T-helper 2 cell treated with Interferon-gamma antibody and Interleukin-4, amounts not matched to agents 100 ng/mL and 5 ng/mL, for 36 hours (primary cell): ENCODE data around the gene SLITRK4. TPM values are rescaled to one million over a fixed set of nuclear protein-coding genes. Genes with fewer than 3 reads are reported as not detected.

Experiments
- intact Hi-C: fragments of 100-400 bp; cut with micrococcal nuclease; formaldehyde crosslinking; loops from one replicate; pipeline ENCODE4 v1.15.1; 2023
- total RNA-seq: library from RNA; stranded (reverse); gene quantifications from 2 replicates; pipeline ENCODE4 v1.2.3, GENCODE V29; 2022

The SLITRK4 gene
- total RNA-seq: not detected in 2 replicates

GRCh38 chrX:143635915-143636314, at the start of gene SLITRK4:
Gene SLITRK4 (minus strand): TSS chrX:143636101. CDS start chrX:143631108, 4,993 bp downstream.
- intact Hi-C loops: no loop called here

GRCh38 chrX:143683486-143683885, 47.6 kb upstream of the SLITRK4 start:
- intact Hi-C loops: no loop called here

- intact Hi-C loops: no loop called here
These were observed 39.0 kb upstream of the SLITRK4 start for GRCh38 chrX:143674926-143675325.

GRCh38 chrX:143669395-143669794, 33.5 kb upstream of the SLITRK4 start:
- intact Hi-C loops: no loop called here

GRCh38 chrX:143664302-143664701, 28.4 kb upstream of the SLITRK4 start:
- intact Hi-C loops: no loop called here

GRCh38 chrX:143663755-143664154, 27.9 kb upstream of the SLITRK4 start:
- intact Hi-C loops: no loop called here

- intact Hi-C loops: no loop called here
These were observed 25.4 kb upstream of the SLITRK4 start for GRCh38 chrX:143661286-143661685.

- intact Hi-C loops: no loop called here
These were observed 12.8 kb upstream of the SLITRK4 start for GRCh38 chrX:143648705-143649104.

GRCh38 chrX:143642426-143642825, 6.5 kb upstream of the SLITRK4 start:
- intact Hi-C loops: no loop called here

GRCh38 chrX:143636831-143637230, 930 bp upstream of the SLITRK4 start:
- intact Hi-C loops: no loop called here

- intact Hi-C loops: no loop called here
These were observed 1.0 kb downstream of the SLITRK4 start for GRCh38 chrX:143634663-143635455.

GRCh38 chrX:143634309-143634662, 1.6 kb downstream of the SLITRK4 start:
- intact Hi-C loops: no loop called here

GRCh38 chrX:143633461-143634308, 2.2 kb downstream of the SLITRK4 start:
- intact Hi-C loops: no loop called here

- intact Hi-C loops: no loop called here
These were observed 3.1 kb downstream of the SLITRK4 start for GRCh38 chrX:143632625-143633410.

GRCh38 chrX:143623657-143624056, 12.2 kb downstream of the SLITRK4 start:
- intact Hi-C loops: no loop called here

- intact Hi-C loops: no loop called here
These were observed 14.6 kb downstream of the SLITRK4 start for GRCh38 chrX:143621276-143621675.

GRCh38 chrX:143615851-143616250, 20.1 kb downstream of the SLITRK4 start:
- intact Hi-C loops: no loop called here

- intact Hi-C loops: no loop called here
These were observed 34.1 kb downstream of the SLITRK4 start for GRCh38 chrX:143601809-143602208.

- intact Hi-C loops: no loop called here
These were observed 54.7 kb downstream of the SLITRK4 start for GRCh38 chrX:143581240-143581639.

- intact Hi-C loops: no loop called here
These were observed 55.6 kb downstream of the SLITRK4 start for GRCh38 chrX:143580266-143580665.
